HepG2 (cell line): Measurements from ENCODE around the gene ACSS1. TPM values are rescaled to one million over a fixed set of nuclear protein-coding genes. Genes with fewer than 3 reads are reported as not detected.
A peak's percentile ranks its signal among the peaks of the same experiment; 100 is the strongest.

Experiments used
- AKAP8 ChIP-seq: sonication (generic); formaldehyde crosslinking; IDR thresholded peaks from 2 replicates; pipeline ENCODE4 v1.5.1; 2020; ENCODE audit warnings: mild to moderate bottlenecking, missing genetic modification reagents
- BRF2 ChIP-seq: sonication (generic); formaldehyde crosslinking; IDR thresholded peaks from 2 replicates; pipeline ENCODE4 v1.8.1; 2022; ENCODE audit warnings: mild to moderate bottlenecking, missing genetic modification reagents
- CBX2 ChIP-seq, 2 experiments: fragments of 200-600 bp in 1 of 2; sonication (generic); formaldehyde crosslinking in 1 of 2; IDR thresholded peaks; 2 replicates each; pipeline versions ENCODE4 v1.7.0 to v1.8.1; 2018 to 2022; ENCODE audit warnings: low read depth in 2 of 2, low read length in 1 of 2, mild to moderate bottlenecking in 1 of 2, missing genetic modification reagents in 1 of 2
- MYPOP ChIP-seq: sonication (generic); formaldehyde crosslinking; IDR thresholded peaks from 2 replicates; pipeline ENCODE4 v1.8.1; 2023; ENCODE audit warnings: mild to moderate bottlenecking, moderate library complexity, missing genetic modification reagents
- POLR2A ChIP-seq, 2 experiments: IDR thresholded peaks; 2 replicates each; pipeline ENCODE4 v1.6.1; 2011; ENCODE audit warnings: low read depth in 2 of 2, low read length in 2 of 2, mild to moderate bottlenecking in 1 of 2, moderate library complexity in 1 of 2; ENCODE audit not compliant: insufficient read depth in 1 of 2
- STAT6 ChIP-seq: sonication (generic); formaldehyde crosslinking; IDR thresholded peaks from 2 replicates; pipeline ENCODE4 v1.4.0; 2020; ENCODE audit warnings: missing genetic modification reagents, mild to moderate bottlenecking, borderline replicate concordance
- TFDP2 ChIP-seq: sonication (generic); formaldehyde crosslinking; IDR thresholded peaks from 2 replicates; pipeline ENCODE4 v1.4.0; 2020; ENCODE audit warnings: missing genetic modification reagents
- ZMYM4 ChIP-seq: sonication (generic); formaldehyde crosslinking; IDR thresholded peaks from 2 replicates; pipeline ENCODE4 v1.8.1; 2023; ENCODE audit warnings: mild to moderate bottlenecking, missing genetic modification reagents
- ZNF142 ChIP-seq: sonication (generic); formaldehyde crosslinking; IDR thresholded peaks from 2 replicates; pipeline ENCODE4 v1.4.0; 2020; ENCODE audit warnings: missing genetic modification reagents
- ZNF564 ChIP-seq: sonication (generic); formaldehyde crosslinking; IDR thresholded peaks from 2 replicates; pipeline ENCODE4 v1.8.1; 2023; ENCODE audit warnings: mild to moderate bottlenecking, missing genetic modification reagents
- ZNF660 ChIP-seq: sonication (generic); formaldehyde crosslinking; IDR thresholded peaks from 2 replicates; pipeline ENCODE4 v1.5.1; 2020; ENCODE audit warnings: mild to moderate bottlenecking, low read depth, missing genetic modification reagents, borderline replicate concordance
- ZUFSP ChIP-seq: sonication (generic); formaldehyde crosslinking; IDR thresholded peaks from 2 replicates; pipeline ENCODE4 v1.9.0; 2021; ENCODE audit warnings: missing genetic modification reagents, mild to moderate bottlenecking, borderline replicate concordance
- polyA plus RNA-seq, 8 experiments: library from polyadenylated mRNA; depleted of rRNA in 3 of 8; stranded (reverse) in 7 of 8; unstranded in 1 of 8; fragments of >200 nt; fragmentation: Illumina TruSeq in 4 of 8; extraction: Trizol in 4 of 8; gene quantifications; 2 replicates each; pipeline versions ENCODE4 v1.2.1 to v1.2.3, GENCODE V29; 2011 to 2016; ENCODE audit warnings: low read depth in 4 of 8, missing spikeins in 1 of 8, mixed read lengths in 1 of 8; ENCODE audit not compliant: insufficient read depth in 1 of 8
- total RNA-seq, 5 experiments: library from RNA; depleted of rRNA; stranded (reverse); fragments of >200 nt; fragmentation: Illumina TruSeq; extraction: Trizol; gene quantifications; 2 replicates each; pipeline ENCODE4 v1.2.3, GENCODE V29; 2016; ENCODE audit warnings: low read depth in 1 of 5

The ACSS1 gene
- total and polyA plus RNA-seq, 2 of the 13 experiments (the other 11 are each of a cell fraction or from before 2014, with no cell fraction given): 15.2 to 41.6 TPM

- TF ChIP-seq ZNF142 (CRISPR knock-in tag): peak; percentile 72
- peak; percentile 51; the same call in 1 of the 2 replicates for TF ChIP-seq AKAP8 (CRISPR knock-in tag)
- TF ChIP-seq STAT6 (CRISPR knock-in tag): no peak
- TF ChIP-seq ZNF660 (CRISPR knock-in tag): no peak
- TF ChIP-seq BRF2 (CRISPR knock-in tag): peak; percentile 76; the same call in 1 of the 2 replicates
- peak; percentile 37; the same call in 1 of the 2 replicates for TF ChIP-seq ZMYM4 (CRISPR knock-in tag)
- peak; percentile 51; the same call in 1 of the 2 replicates for TF ChIP-seq ZNF564 (CRISPR knock-in tag)
- TF ChIP-seq TFDP2: peak; percentile 72
- TF ChIP-seq ZUFSP (CRISPR knock-in tag): no peak
- TF ChIP-seq MYPOP (CRISPR knock-in tag): peak; percentile 95
- no peak; the same call in 1 of the 2 replicates for TF ChIP-seq CBX2 (IDR thresholded peaks at IDR 0.05; ENCODE audit: low read depth, low read length)
- TF ChIP-seq CBX2 (CRISPR knock-in tag; IDR thresholded peaks at IDR 0.05; ENCODE audit: low read depth): 0 out of 2 replicates have a peak, but pooled peaks have one; percentile 69
- TF ChIP-seq POLR2A (IDR thresholded peaks at IDR 0.05; ENCODE audit: insufficient read depth in 1 of 2, low read depth in 2 of 2, low read length in 2 of 2): peak in 1 of 2 experiments; percentile 62; a peak in 2 of 4 replicates
Observed at GRCh38 chr20:25057234-25058050, 497 bp downstream of the ACSS1 start (continued).
